HG02943 (cell line): ENCODE results near the gene ZC3H14.

Source experiments
- ATAC-seq: cut with Tn5 transposase; IDR thresholded peaks from one replicate; pipeline ENCODE4 v1.9.1; 2021; ENCODE audit warnings: mild to moderate bottlenecking, low read depth, moderate library complexity; ENCODE audit not compliant: unreplicated experiment

Gene ZC3H14

GRCh38 chr14:88551980-88552431 lies 10.8 kb upstream of the ZC3H14 start:
- ATAC-seq: no peak

DNA sequence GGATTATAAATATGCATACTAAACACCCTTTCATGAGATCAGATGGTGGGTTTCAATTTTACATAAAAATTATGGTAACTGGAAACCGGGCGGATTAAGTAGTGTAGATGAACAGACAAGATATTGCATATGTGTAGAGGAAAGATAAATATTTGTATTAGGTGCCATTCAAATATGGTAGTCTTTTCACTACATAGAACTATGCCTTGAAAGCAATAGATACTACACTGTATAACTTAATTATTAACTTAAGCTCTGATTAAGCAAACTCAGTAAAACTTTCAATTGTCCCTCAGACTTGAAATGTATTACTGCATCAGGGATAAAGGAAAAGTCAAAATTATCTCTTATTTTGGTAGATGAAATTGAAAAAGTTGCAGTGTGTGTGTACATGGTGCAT lies 10.0 kb upstream of the ZC3H14 start:
- no peak for ATAC-seq

DNA sequence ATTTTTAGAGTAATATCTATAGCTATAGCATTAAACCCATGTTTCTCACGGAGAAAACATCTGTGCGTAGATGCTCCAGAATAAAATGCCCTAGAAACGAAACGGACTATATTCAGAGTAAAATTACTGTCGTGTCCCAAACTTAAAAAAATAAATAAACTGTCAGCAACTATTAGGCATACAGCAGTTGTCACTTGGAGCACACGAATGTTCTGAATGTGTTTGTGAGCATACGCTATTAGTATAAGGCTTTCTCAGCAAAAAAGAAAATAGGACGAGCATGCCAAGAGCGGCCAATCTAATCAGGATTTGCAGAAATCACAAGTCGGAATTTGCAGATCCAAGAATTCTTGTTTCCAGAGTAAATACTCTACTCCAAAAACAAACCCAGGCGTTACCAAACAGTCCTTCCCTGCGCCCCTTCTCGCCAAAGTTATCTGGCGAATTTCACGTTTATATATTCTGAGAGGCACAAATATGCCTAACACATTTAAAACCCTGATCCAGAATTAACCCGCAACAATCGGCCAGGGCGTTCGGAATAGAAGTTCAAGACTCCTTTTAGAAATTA lies 8.9 kb upstream of the ZC3H14 start:
- no peak for ATAC-seq

DNA sequence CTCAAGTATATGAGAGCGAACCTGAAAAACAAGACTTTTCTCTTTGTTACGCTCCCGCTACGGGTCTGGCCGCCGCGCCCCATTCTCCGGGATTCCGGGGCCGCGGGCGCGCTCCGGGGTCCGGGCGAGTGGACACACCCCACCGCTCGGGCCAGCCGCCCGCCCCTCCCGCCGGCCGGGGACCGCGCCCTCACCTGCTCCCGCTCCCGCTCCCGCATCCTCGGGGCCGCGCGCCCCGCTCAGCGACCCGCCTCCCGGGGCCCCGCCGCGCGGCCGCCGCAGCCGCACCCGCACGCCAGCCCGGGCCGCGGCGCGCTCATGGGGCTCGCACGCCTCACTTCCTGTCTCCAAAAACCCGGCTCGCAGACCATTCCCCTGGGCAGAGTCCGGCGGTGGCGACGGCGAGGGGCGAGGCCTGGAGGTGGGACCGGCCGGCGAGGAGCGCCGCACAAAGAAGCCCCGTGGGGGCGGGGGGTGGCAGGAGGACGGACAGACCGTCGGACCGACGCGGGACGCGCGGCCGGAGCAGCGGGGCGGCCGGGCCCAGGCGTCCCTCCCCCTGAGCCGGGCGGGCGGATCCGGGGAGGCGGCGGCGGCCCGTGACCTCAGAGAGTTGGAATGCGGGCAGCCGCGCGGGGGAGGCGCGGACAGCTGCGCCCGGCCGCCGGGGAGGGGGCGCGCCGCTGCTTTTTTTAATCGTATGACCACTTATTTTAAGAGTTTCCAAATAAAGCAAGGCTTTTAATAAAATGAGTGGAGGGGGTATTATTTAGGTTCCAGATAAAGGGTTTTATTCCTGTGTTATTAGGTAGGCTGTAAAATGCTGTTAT lies 8.2 kb upstream of the ZC3H14 start, which contains the start of gene PTPN21:
PTPN21 (minus strand) TSS at position 551 of the 830 bp plus-strand sequence. CDS start 4,590 bp downstream, outside the sequence.
- ATAC-seq: no peak

GRCh38 chr14:88556581-88556980 lies 6.3 kb upstream of the ZC3H14 start:
- no peak for ATAC-seq

DNA sequence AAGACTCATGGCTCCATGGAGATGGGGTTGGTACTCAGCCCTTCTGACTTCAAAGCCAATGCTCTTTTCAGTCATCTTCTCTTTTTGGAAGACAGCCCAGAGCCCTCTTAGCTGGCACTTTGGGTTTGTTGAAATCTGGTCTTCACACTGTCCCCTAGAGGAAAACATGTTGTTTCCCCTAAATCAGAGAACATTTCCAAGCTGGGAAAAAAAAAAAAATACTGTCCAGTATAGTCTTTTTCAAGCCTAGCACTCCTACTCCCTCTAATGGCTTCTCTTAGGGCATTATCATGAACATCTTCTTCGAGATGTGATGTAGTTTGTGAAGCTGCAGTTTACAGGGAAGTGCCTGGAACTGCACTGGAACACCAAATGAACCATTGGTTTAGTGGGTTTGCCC lies 3.0 kb upstream of the ZC3H14 start:
- no peak for ATAC-seq

DNA sequence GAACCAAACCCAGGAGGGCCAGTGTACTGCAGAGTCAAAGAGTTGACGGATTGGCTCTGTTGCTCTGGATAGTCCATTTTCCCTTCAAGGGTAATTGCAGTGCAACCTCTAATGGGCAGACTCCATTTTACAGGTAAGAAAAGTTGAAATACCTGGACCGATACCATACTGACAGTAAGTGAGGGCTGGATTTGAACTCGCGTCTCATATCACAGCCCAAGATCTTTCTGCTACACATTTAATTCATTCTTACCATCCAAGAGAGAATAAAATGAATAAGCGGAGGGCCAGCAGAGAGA lies 356 bp upstream of the ZC3H14 start:
- ATAC-seq: no peak

- ATAC-seq: no peak
Measured at GRCh38 chr14:88563845-88564244, 1.0 kb downstream of the ZC3H14 start.

DNA sequence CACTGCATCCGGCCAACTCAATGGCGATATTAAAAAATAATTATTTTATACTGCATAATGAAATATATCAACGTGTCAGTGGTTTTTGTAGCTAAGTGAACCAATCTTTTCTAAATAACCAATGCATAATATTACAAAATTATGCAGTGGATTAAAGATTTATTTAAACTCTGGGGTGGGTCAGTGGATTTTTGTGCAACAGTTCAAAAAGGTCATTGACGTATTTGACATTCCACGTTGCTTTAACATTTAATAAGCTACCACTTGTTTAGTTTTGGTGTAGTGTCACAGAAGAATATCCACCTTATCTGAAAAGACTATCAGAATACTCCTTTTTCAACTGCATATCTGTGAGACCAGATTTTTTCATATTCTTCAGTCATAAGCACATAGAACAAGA lies 2.6 kb downstream of the ZC3H14 start:
- no peak for ATAC-seq

GRCh38 chr14:88568196-88568595 lies 5.4 kb downstream of the ZC3H14 start:
- no peak for ATAC-seq

GRCh38 chr14:88572117-88572516 lies 9.3 kb downstream of the ZC3H14 start:
- ATAC-seq: no peak

DNA sequence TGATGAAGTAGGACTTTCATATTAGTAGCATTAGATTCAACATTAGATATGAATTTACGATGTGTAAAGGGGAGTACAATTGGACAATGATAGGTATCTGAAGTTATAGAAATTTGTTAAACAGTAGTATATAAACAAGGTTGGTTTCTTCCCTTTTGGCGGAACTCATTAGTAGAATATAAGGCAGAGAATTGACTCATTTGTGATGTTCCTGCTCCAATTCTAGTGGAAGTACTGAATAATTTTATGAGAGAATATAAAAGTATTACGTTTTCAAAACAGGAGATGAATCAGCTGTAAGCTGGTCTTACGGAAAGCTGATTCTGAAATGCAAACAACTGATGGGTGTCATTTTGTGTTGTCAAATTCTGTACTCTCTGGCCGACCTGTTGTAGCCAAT lies 13.4 kb downstream of the ZC3H14 start:
- ATAC-seq: no peak

DNA sequence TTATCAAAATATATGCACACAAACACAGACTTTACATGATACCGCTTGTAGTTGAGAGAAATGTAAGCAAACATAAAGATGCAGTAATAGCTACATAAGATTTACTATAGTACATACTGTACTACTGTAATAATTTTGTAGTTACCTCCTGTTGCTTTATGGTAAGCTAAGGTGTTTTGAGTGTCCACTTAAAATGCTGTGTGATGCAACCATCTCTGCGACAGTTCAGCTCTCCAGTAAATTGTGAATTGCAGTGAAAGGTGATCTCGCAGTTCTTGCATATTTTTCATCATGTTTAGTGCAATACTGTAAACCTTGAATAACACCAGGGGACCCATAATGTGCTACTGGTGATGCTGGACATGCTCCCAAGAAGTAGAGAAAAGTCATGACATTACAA lies 21.6 kb downstream of the ZC3H14 start:
- ATAC-seq: no peak

- ATAC-seq: no peak
Measured at GRCh38 chr14:88588081-88588480, 25.2 kb downstream of the ZC3H14 start.

DNA sequence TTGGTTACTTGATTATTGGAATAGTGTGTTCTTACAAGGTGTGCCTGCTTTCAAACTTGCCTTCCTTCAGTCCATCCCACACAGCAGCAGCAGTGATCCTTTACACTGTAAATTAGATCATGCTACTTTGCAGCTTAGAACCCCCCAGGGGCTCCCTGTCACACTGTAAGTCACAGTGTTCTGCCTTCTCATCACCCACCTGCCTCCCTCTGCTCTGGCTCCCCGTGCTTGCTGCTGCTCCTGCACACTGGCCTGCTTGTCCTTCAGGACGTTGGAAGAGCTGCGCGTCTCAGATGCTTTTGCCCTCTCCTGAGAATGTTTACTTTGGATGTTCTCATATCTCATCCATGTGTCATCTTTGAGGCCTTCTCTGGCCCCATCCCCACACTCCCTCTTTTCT lies 27.3 kb downstream of the ZC3H14 start:
- no peak for ATAC-seq

DNA sequence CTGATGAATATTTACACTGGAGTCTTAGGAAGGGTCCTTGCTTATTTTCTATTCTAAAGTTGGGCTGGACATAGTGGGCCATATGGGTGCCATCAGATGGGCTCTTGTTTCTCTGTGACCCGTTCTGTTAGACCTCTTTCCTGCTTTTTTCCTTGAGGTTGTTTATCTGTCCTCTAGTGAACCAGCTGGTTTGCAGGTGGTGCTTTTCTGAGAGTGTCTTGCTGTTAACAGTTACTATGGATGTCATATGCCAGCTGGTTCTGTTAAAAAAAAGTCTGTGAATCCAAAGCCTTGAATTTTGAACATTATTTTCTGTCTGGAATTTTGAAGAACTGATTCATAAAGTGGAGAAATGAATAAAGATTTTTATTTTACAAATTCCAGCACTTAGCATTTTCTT lies 29.2 kb downstream of the ZC3H14 start:
- ATAC-seq: no peak

DNA sequence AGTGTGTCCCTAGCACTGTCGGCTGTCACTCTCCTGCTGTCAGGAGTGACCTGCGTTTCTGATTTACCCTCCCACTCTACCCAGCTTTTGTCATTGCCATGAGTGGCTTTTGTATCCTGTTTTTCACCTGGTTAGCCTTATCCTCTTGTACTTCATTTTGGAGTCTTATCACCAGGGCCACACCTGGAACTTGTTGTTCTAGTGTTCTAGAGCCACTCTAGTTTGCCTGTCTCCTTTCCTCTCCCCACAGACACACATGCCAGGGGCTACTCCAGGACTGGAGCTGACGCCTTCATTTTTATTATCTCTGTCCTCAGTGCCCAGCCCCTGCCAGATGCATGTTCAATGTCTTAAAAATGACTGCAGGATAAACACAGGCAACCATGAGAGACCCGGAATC lies 34.2 kb downstream of the ZC3H14 start:
- ATAC-seq: no peak

DNA sequence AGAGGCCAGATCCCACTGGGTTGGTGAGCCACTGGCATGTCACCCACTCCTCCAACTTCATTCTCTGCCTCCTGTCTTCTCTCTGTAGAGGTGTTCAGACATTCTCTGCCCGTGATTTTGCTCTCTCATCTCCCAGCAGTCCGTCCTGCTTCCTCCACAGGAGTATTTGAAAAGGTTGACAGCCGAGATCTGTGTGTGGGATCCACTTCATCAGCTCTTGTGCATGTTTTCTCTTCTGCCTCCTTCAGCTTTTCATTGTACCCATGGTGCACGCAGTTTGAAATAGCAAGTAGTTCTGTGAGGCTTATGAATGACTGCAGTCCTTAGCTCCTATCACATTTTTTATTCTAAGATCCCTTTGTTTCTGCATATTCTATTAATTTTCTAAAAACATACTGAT lies 34.8 kb downstream of the ZC3H14 start:
- no peak for ATAC-seq

DNA sequence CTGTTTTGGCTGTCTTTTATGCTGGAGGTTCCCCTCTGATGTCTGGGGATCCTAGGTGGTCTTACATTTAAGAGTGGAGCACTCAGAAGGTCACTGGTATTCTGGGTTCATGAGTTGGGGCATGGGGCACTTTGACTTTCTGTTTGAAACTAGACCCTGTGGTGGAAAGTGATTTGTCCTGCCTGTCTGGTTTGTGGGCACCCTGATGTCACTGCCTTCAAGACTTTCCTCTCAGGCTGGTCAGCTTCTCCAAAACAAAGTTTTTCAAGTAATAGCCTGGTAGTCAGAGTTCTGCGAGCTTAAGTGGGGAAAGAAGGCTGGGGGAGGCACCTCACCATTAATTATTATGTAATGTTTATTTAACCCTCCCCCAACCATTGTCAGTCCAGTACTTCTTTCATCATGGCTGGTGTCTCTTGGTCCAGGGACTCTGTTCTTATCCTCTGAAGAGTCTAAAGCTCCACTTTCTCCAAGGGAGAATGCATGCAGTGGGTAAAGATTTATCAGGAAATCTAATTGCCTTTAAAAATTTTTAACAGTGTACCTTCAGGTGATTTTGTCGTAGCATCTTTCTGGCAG lies 35.3 kb downstream of the ZC3H14 start:
- no peak for ATAC-seq

DNA sequence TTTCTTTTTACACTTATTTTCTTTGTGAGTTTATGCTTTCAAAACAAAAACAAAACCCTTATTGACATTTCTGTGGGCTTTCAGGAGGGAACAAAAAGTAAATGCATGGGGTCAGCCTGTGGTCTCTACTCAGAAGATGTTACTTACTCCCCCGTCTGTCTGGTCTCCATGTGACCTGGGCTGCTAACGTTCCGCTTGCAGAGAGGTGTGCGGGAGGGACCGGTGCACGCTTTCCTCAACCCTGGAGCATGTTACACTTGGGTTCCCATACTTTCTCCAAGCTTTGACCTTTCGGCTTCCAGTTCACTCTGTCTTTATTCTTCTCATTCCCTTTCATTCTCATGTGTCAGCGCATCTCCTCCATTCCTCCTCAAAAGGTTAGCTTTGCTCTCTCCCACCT lies 36.5 kb downstream of the ZC3H14 start:
- peak; percentile 34 for ATAC-seq

- peak; percentile 87 for ATAC-seq
Measured at GRCh38 chr14:88599761-88600439, 37.1 kb downstream of the ZC3H14 start.
